K562 (cell line): Measurements from ENCODE around the gene STAT6. TPM values are rescaled to one million over a fixed set of nuclear protein-coding genes. Genes with fewer than 3 reads are reported as not detected.

Experiments used
- ATAC-seq: fragments of 200-7000 bp; cut with Tn5 transposase; 3 replicates; pipeline ENCODE4 v1.9.1; 2020; ENCODE audit warnings: moderate library complexity
- BruUV-seq: library from RNA; stranded (reverse); fragments of 400-500 nt; replicated peaks from 2 replicates; lab custom pipeline; 2021; lab: Mats Ljungman, UMichigan
- CTCF ChIA-PET: fragments of 300-600 bp; formaldehyde crosslinking; extraction: SDS; loops from one replicate; lab custom pipeline; 2021; ENCODE audit warnings: low intra/inter-chr PET ratio; lab: Yijun Ruan, JAX
- POLR2A ChIA-PET: fragments of 300-600, 350-650 bp; sonication (Branson Sonifier 250); formaldehyde crosslinking; extraction: SDS; loops from one replicate; lab custom pipeline; 2021; ENCODE audit warnings: antibody characterized with exemption, inconsistent platforms; lab: Yijun Ruan, JAX
- DNase-seq, 4 experiments: peaks; one replicate each; pipeline versions ENCODE4 v3.0.0 to v3.0.0-alpha.2; 2011 to 2018; ENCODE audit warnings: low spot score in 3 of 4, mixed read lengths in 3 of 4; ENCODE audit errors: extremely low read depth in 1 of 4
- FAIRE-seq: peaks from 2 replicates; lab custom pipeline; 2011; peaks lifted over from hg19 to GRCh38; lab: Jason Lieb, UNC
- H2AFZ ChIP-seq: 2 replicates; pipeline ENCODE4 v1.6.0; 2011; ENCODE audit warnings: low read depth, low read length, control low read depth, inconsistent platforms
- H3K27ac ChIP-seq: fragments of 200-600 bp; 3 replicates; pipeline ENCODE4 v1.8.0; 2011; ENCODE audit warnings: low read depth, mild to moderate bottlenecking, control low read depth, inconsistent platforms, low read length, moderate library complexity, mixed read lengths; ENCODE audit errors: extremely low read depth
- H3K27me3 ChIP-seq, 2 experiments: fragments of 300-600 bp in 1 of 2; 2 replicates in 1 of 2; 3 replicates in 1 of 2; pipeline versions ENCODE4 v1.6.0 to v1.8.0; 2011; ENCODE audit warnings: inconsistent platforms in 2 of 2, low read length in 2 of 2, mild to moderate bottlenecking in 1 of 2, mixed read lengths in 1 of 2, moderate library complexity in 1 of 2; ENCODE audit not compliant: control insufficient read depth in 2 of 2, insufficient read depth in 2 of 2
- H3K36me3 ChIP-seq: fragments of 300-600 bp; 3 replicates; pipeline ENCODE4 v1.8.0; 2011; ENCODE audit warnings: mild to moderate bottlenecking, low read length, inconsistent platforms; ENCODE audit not compliant: control insufficient read depth, insufficient read depth
- H3K4me1 ChIP-seq, 2 experiments: fragments of 200-600 bp in 1 of 2; replicated peaks in 1 of 2; 2 replicates in 1 of 2; 3 replicates in 1 of 2; pipeline versions ENCODE4 v1.5.1 to v1.8.0; 2011; ENCODE audit warnings: inconsistent platforms in 2 of 2, low read length in 2 of 2, mild to moderate bottlenecking in 1 of 2, mixed read lengths in 1 of 2, moderate library complexity in 1 of 2; ENCODE audit not compliant: control insufficient read depth in 2 of 2, insufficient read depth in 2 of 2
- H3K4me2 ChIP-seq: 2 replicates; pipeline ENCODE4 v1.6.1; 2011; ENCODE audit warnings: low read length, control low read depth, inconsistent platforms, mixed read lengths; ENCODE audit not compliant: insufficient read depth
- H3K4me3 ChIP-seq: fragments of 200-600 bp; sonication (generic), shearing (Covaris generic); 2 replicates; pipeline ENCODE4 v1.5.1; 2016; ENCODE audit warnings: control low read depth, inconsistent platforms
- H3K79me2 ChIP-seq: fragments of 200-600 bp; 3 replicates; pipeline ENCODE4 v1.8.0; 2011; ENCODE audit warnings: low read length, inconsistent platforms; ENCODE audit not compliant: control insufficient read depth, insufficient read depth
- H3K9ac ChIP-seq, 2 experiments: 2 replicates each; pipeline versions ENCODE4 v1.6.0 to v1.6.1; 2011; ENCODE audit warnings: low read depth in 2 of 2, low read length in 2 of 2, control low read depth in 1 of 2, inconsistent platforms in 1 of 2, mild to moderate bottlenecking in 1 of 2, mixed read lengths in 1 of 2; ENCODE audit not compliant: insufficient read depth in 1 of 2
- H3K9me1 ChIP-seq: one replicate; pipeline ENCODE4 v1.6.0; 2011; ENCODE audit warnings: inconsistent platforms, mild to moderate bottlenecking, low read length, moderate library complexity; ENCODE audit not compliant: control insufficient read depth, insufficient read depth
- H3K9me3 ChIP-seq: replicated peaks from 2 replicates; pipeline ENCODE4 v1.5.1; 2011; ENCODE audit warnings: low read depth, low read length, inconsistent platforms; ENCODE audit not compliant: control insufficient read depth, insufficient read depth
- H4K20me1 ChIP-seq: replicated peaks from 2 replicates; pipeline ENCODE4 v1.6.1; 2011; ENCODE audit warnings: low read length, inconsistent platforms, mixed read lengths; ENCODE audit not compliant: control insufficient read depth, insufficient read depth
- MAZ ChIP-seq, 2 experiments: fragments of 450-650 bp in 1 of 2; sonication (generic) in 1 of 2; formaldehyde crosslinking; IDR thresholded peaks in 1 of 2; conservative IDR thresholded peaks in 1 of 2; 2 replicates each; pipeline versions ENCODE4 v1.4.0 to v1.5.0; 2020; ENCODE audit warnings: mild to moderate bottlenecking in 1 of 2, missing genetic modification reagents in 1 of 2
- TFE3 ChIP-seq: fragments of 450-650 bp; formaldehyde crosslinking; IDR thresholded peaks from 2 replicates; pipeline ENCODE4 v1.4.0; 2020; ENCODE audit warnings: mild to moderate bottlenecking, mixed read lengths
- WGBS: fragments of 100-300 bp; shearing (Covaris generic); methylation state at CpG from one replicate; pipeline ENCODE4 v1.1.6; 2016; ENCODE audit warnings: low coverage, mixed read lengths; ENCODE audit not compliant: insufficient coverage; ENCODE audit errors: missing lambda C conversion rate; 5-methylcytosine and 5-hydroxymethylcytosine counted together
- in situ Hi-C: fragments of 300-500 bp; cut with MboI; formaldehyde crosslinking; loops from 4 replicates; pipeline ENCODE4 v1.15.0; 2018; ENCODE audit warnings: inconsistent platforms, mixed read lengths
- intact Hi-C: fragments of 100-400 bp; cut with micrococcal nuclease; formaldehyde crosslinking; loops from 2 replicates; pipeline ENCODE4 v1.14.2; 2022
- polyA plus RNA-seq, 8 experiments: library from polyadenylated mRNA; depleted of rRNA in 4 of 8; stranded (reverse) in 5 of 8; unstranded in 3 of 8; fragments of >200 nt; fragmentation: Nextera tagmentation in 2 of 8; fragmentation: Illumina TruSeq in 1 of 8; extraction: Ambion mirVana in 2 of 8; extraction: Trizol in 1 of 8; gene quantifications; 2 replicates each; pipeline versions ENCODE4 v1.2.1 to v1.2.3, GENCODE V29; 2011 to 2014; ENCODE audit warnings: inconsistent platforms in 1 of 8, missing spikeins in 1 of 8
- total RNA-seq, 7 experiments: library from RNA; depleted of rRNA in 6 of 7; stranded (reverse); fragments of >200 nt in 6 of 7; fragmentation: Illumina TruSeq in 2 of 7; extraction: Trizol in 2 of 7; gene quantifications; 2 replicates each; pipeline versions ENCODE4 v1.2.1 to v1.2.3, GENCODE V29; 2011 to 2021; ENCODE audit warnings: low replicate concordance in 1 of 7

The STAT6 gene
- total and polyA plus RNA-seq, 9 of the 15 experiments (the other 6 are each of a cell fraction or from before 2014, with no cell fraction given): 2.4 to 49.5 (median 26.5) TPM

GRCh38 chr12:57126061-57126460 is 14.9 kb upstream of the STAT6 start:
- 56% methylated on average over 11 of the region's 11 CpGs for WGBS
- FAIRE-seq (no peak), ATAC-seq (no peak), DNase-seq (no peak)
- no peak overlapping the region for H3K27ac ChIP-seq
- H4K20me1 ChIP-seq: no peaks in the 10 kb centered on the region
- H3K9me1 ChIP-seq: no peaks in the 10 kb centered on the region
- no peak overlapping the region for H2AFZ ChIP-seq
- peaks cover 7 to 28% of the 10 kb centered on the region in 2 experiments for H3K4me1 ChIP-seq
- H3K36me3 ChIP-seq: no peaks in the 10 kb centered on the region
- intact Hi-C loops (loop anchor here (10.0 kb wide), 1 partner anchor 119 kb away; no protein-coding TSS in a partner anchor), in situ Hi-C loops (no loop called here)
- no peaks in the 10 kb centered on the region for H3K79me2 ChIP-seq
- BruUV-seq: no TSS peak
- H3K9me3 ChIP-seq: peaks cover 7% of the 10 kb centered on the region
- H3K4me2 ChIP-seq: no peak overlapping the region
- H3K9ac ChIP-seq: no peak overlapping the region
- no peaks in the 10 kb centered on the region for H3K27me3 ChIP-seq
- H3K4me3 ChIP-seq: no peak overlapping the region
- ChIA-PET POLR2A (interaction anchor here (0.7 to 1.2 kb wide), 3 partner anchors 9 to 61 kb away, joined by 3 to 6 read pairs (median 4); no protein-coding TSS in a partner anchor), CTCF (no interaction called here)
- TF ChIP-seq MAZ (CRISPR knock-in tag; conservative IDR thresholded peaks at IDR 0.05 in 1 of 2, IDR thresholded peaks at IDR 0.05 in 1 of 2) (no peak), TFE3 (CRISPR knock-in tag) (peak; percentile 30; the same call in 1 of the 2 replicates)
- TF ChIP-seq, all 486 proteins: peak for 1
